ENCODE results near the gene JMJD6. TPM values are rescaled to one million over a fixed set of nuclear protein-coding genes. Genes with fewer than 3 reads are reported as not detected.
A peak's percentile ranks its signal among the peaks of the same experiment; 100 is the strongest.

Gene JMJD6
- total and polyA plus RNA-seq, 9 of the 15 experiments (the other 6 are each of a cell fraction or from before 2014, with no cell fraction given), result 2.5 to 52.3 (median 36.3) TPM

GRCh38 chr17:76700617-76701470 is 25.6 kb downstream of the JMJD6 start (continued):
- no peak for TF ChIP-seq ZNF431 (CRISPR knock-in tag; IDR thresholded peaks at IDR 0.05)
- peak; percentile 8; the same call in 1 of the 2 replicates for TF ChIP-seq CREM (IDR thresholded peaks at IDR 0.05; ENCODE audit: low read depth)
- no peak for TF ChIP-seq ZNF282 (CRISPR knock-in tag; IDR thresholded peaks at IDR 0.05)
- TF ChIP-seq GABPB2 (CRISPR knock-in tag; conservative IDR thresholded peaks at IDR 0.05), result no peak
- TF ChIP-seq ARID4B (CRISPR knock-in tag; IDR thresholded peaks at IDR 0.05), result no peak
- TF ChIP-seq HDAC3 (IDR thresholded peaks at IDR 0.05; ENCODE audit: borderline replicate concordance, partially characterized antibody), result no peak
- no peak for TF ChIP-seq SMAD3 (CRISPR knock-in tag; conservative IDR thresholded peaks at IDR 0.05)
- no peak for TF ChIP-seq SMARCB1 (IDR thresholded peaks at IDR 0.05; ENCODE audit: insufficient read length, low read depth)
- TF ChIP-seq ZNF561 (CRISPR knock-in tag; conservative IDR thresholded peaks at IDR 0.05), result no peak
